Ascending aorta (tissue), 2 donors: ENCODE results near the gene AANAT. TPM values are rescaled to one million over a fixed set of nuclear protein-coding genes. Genes with fewer than 3 reads are reported as not detected.

Experiments used
- DNase-seq, 2 donors: peaks; one replicate each; pipeline ENCODE4 v3.0.0-alpha.2; 2019; ENCODE audit warnings: low spot score in 2 of 2
- H3K27ac ChIP-seq, 2 donors: fragments of 200-600 bp; sonication (generic); one replicate each; pipeline ENCODE4 v1.5.1; 2016 to 2017; ENCODE audit warnings: mild to moderate bottlenecking in 1 of 2
- H3K27me3 ChIP-seq: fragments of 200-600 bp; sonication (generic); one replicate; pipeline ENCODE4 v1.5.1; 2017
- H3K36me3 ChIP-seq, 2 donors: fragments of 200-600 bp; sonication (generic); one replicate each; pipeline ENCODE4 v1.5.1; 2016
- H3K4me1 ChIP-seq, 2 donors: fragments of 200-600 bp; sonication (generic); one replicate each; pipeline ENCODE4 v1.5.1; 2016 to 2017; ENCODE audit warnings: mild to moderate bottlenecking in 1 of 2
- H3K4me3 ChIP-seq, 2 donors: fragments of 200-600 bp; sonication (generic); one replicate each; pipeline ENCODE4 v1.5.1; 2016 to 2017; ENCODE audit warnings: mild to moderate bottlenecking in 1 of 2
- H3K9me3 ChIP-seq, 2 donors: fragments of 200-600 bp; sonication (generic); one replicate each; pipeline ENCODE4 v1.5.1; 2016
- CTCF ChIP-seq, 3 experiments: fragments of 200-600 bp in 2 of 3; fragments of 450-650 bp in 1 of 3; sonication (generic) in 2 of 3; IDR thresholded peaks; one replicate each; pipeline ENCODE4 v1.5.1; 2016 to 2019; ENCODE audit warnings: antibody characterized with exemption in 3 of 3, mild to moderate bottlenecking in 1 of 3, moderate library complexity in 1 of 3
- intact Hi-C: fragments of 100-400 bp; cut with DNase I; formaldehyde crosslinking; loops from one replicate; pipeline ENCODE4 v1.15.1; 2023
- total RNA-seq: library from RNA; depleted of rRNA; stranded (reverse); fragments of >200 nt; gene quantifications from one replicate; pipeline ENCODE4 v1.1.0, GENCODE V29; 2016

AANAT gene
- total RNA-seq, 1 donor from 2014 or later = not detected

- no peak for TF ChIP-seq CTCF (IDR thresholded peaks at IDR 0.05)
- Histone ChIP-seq H3K27ac (no peak overlapping the region), H3K9me3 (no peaks in the 10 kb centered on the region), H3K36me3 (no peaks in the 10 kb centered on the region), H3K27me3 (no peaks in the 10 kb centered on the region), H3K4me3 (no peak overlapping the region), H3K4me1 (peaks cover 0 to 2% of the 10 kb centered on the region in 2 donors)
- no peak for DNase-seq
- intact Hi-C loops = loop anchor here (1.0 kb wide), 1 partner anchor 40 kb away; no protein-coding TSS in a partner anchor
Measured at GRCh38 chr17:76466775-76467130, 650 bp upstream of the AANAT start.

- DNase-seq = no peak
- peaks cover 0 to 2% of the 10 kb centered on the region in 2 donors for H3K4me1 ChIP-seq
- peaks cover 4 to 7% of the 10 kb centered on the region in 2 donors for H3K36me3 ChIP-seq
- intact Hi-C loops = no loop called here
- no peak overlapping the region for H3K27ac ChIP-seq
- no peaks in the 10 kb centered on the region for H3K27me3 ChIP-seq
- no peak overlapping the region for H3K4me3 ChIP-seq
- no peak for TF ChIP-seq CTCF (IDR thresholded peaks at IDR 0.05)
- H3K9me3 ChIP-seq = no peaks in the 10 kb centered on the region
Measured at GRCh38 chr17:76467809-76468633, 618 bp downstream of the AANAT start.

GRCh38 chr17:76468634-76469010, 1.2 kb downstream of the AANAT start:
- intact Hi-C loops = no loop called here
- Histone ChIP-seq H3K27me3 (no peaks in the 10 kb centered on the region), H3K9me3 (no peaks in the 10 kb centered on the region), H3K4me3 (no peak overlapping the region), H3K36me3 (peaks cover 4 to 9% of the 10 kb centered on the region in 2 donors), H3K27ac (no peak overlapping the region), H3K4me1 (peaks cover 0 to 2% of the 10 kb centered on the region in 2 donors)
- TF ChIP-seq CTCF (IDR thresholded peaks at IDR 0.05) = no peak
- no peak for DNase-seq

- no peak overlapping the region for H3K4me3 ChIP-seq
Measured at GRCh38 chr17:76469076-76469990, 1.9 kb downstream of the AANAT start.

More at GRCh38 chr17:76469076-76469990, 1.9 kb downstream of the AANAT start:
- Histone ChIP-seq H3K4me1 (peaks cover 0 to 2% of the 10 kb centered on the region in 2 donors), H3K27me3 (no peaks in the 10 kb centered on the region), H3K27ac (no peak overlapping the region), H3K36me3 (peaks cover 11 to 13% of the 10 kb centered on the region in 2 donors), H3K9me3 (no peaks in the 10 kb centered on the region)
- intact Hi-C loops = no loop called here
- no peak for DNase-seq
- no peak for TF ChIP-seq CTCF (IDR thresholded peaks at IDR 0.05)
